DND-41 (cell line): Measurements from ENCODE around the gene SEZ6L2.

Source experiments
- EZH2 ChIP-seq: IDR thresholded peaks from 3 replicates; pipeline ENCODE4 v1.6.1; 2012; ENCODE audit warnings: borderline replicate concordance, low read depth, mild to moderate bottlenecking, moderate library complexity, low read length, inconsistent platforms; ENCODE audit not compliant: severe bottlenecking
- TF ChIP-seq, protein P1 (sequence below): IDR thresholded peaks from 2 replicates; pipeline ENCODE4 v1.5.1; 2012; ENCODE audit warnings: borderline replicate concordance, low read length, moderate library complexity, mild to moderate bottlenecking; ENCODE audit not compliant: poor library complexity, severe bottlenecking; ENCODE audit errors: extremely low read depth

DNA sequence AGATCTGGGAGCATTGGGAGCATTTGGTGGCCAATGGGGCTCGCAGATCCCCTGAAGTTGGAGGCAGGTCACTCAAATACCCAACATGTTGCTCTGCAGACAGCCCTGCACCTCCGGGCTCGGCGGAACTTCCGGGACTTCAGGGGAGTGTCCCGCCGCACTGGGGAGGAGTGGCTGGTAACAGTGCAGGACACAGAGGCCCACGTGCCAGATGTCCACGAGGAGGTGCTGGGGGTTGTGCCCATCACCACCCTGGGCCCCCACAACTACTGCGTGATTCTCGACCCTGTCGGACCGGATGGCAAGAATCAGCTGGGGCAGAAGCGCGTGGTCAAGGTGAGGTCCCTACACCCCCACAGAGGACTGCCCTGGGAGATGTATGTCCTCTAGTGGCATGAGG, 62.7 kb downstream of the SEZ6L2 start:
- TF ChIP-seq, protein P1, sequence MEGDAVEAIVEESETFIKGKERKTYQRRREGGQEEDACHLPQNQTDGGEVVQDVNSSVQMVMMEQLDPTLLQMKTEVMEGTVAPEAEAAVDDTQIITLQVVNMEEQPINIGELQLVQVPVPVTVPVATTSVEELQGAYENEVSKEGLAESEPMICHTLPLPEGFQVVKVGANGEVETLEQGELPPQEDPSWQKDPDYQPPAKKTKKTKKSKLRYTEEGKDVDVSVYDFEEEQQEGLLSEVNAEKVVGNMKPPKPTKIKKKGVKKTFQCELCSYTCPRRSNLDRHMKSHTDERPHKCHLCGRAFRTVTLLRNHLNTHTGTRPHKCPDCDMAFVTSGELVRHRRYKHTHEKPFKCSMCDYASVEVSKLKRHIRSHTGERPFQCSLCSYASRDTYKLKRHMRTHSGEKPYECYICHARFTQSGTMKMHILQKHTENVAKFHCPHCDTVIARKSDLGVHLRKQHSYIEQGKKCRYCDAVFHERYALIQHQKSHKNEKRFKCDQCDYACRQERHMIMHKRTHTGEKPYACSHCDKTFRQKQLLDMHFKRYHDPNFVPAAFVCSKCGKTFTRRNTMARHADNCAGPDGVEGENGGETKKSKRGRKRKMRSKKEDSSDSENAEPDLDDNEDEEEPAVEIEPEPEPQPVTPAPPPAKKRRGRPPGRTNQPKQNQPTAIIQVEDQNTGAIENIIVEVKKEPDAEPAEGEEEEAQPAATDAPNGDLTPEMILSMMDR: no peak
- TF ChIP-seq EZH2: no peak
